ENCODE data around the gene TBC1D5.

DNA sequence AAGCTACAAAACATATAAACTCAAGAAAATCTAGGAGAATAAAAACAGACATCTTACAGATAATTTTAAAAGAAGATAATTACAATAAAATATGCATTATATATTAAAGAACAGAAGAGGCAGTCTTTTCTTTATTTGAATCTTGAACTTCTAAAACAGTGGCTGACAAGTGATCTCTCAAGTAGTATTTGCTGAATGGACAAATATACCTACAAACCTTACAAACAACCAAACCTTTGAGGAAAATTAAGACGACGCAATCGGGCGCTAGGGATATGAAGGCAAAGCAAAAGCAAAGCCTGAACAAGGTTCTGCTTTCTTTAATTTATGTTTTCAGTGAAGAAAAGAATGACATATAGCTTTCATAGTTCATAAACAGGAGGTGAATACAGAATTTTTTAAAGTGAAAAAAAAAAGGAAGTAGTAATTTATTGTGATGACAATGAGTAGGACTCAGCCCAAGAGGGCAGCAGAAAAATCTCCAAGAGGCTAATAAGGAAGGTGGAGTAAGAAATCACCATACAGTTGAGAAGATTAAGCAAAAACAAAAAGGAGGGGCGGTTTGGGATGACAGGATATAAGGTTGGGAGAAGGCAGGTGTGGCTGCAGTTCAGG, 347.8 kb downstream of the TBC1D5 start:
- TF ChIP-seq, protein P1, sequence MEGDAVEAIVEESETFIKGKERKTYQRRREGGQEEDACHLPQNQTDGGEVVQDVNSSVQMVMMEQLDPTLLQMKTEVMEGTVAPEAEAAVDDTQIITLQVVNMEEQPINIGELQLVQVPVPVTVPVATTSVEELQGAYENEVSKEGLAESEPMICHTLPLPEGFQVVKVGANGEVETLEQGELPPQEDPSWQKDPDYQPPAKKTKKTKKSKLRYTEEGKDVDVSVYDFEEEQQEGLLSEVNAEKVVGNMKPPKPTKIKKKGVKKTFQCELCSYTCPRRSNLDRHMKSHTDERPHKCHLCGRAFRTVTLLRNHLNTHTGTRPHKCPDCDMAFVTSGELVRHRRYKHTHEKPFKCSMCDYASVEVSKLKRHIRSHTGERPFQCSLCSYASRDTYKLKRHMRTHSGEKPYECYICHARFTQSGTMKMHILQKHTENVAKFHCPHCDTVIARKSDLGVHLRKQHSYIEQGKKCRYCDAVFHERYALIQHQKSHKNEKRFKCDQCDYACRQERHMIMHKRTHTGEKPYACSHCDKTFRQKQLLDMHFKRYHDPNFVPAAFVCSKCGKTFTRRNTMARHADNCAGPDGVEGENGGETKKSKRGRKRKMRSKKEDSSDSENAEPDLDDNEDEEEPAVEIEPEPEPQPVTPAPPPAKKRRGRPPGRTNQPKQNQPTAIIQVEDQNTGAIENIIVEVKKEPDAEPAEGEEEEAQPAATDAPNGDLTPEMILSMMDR (IDR thresholded peaks at IDR 0.05), result no peak
- TF ChIP-seq EZH2phosphoT487 (IDR thresholded peaks at IDR 0.05) (no peak), EZH2 (IDR thresholded peaks at IDR 0.05) (no peak)

Measured in neural progenitor cell (in vitro differentiated cells).